ENCODE data around the gene RELT.

GRCh38 chr11:73389916-73390315, 13.7 kb downstream of the RELT start:
- TF ChIP-seq POLR2AphosphoS5 (IDR thresholded peaks at IDR 0.05; ENCODE audit: borderline replicate concordance, low read depth, low read length) (no peak), EZH2 (IDR thresholded peaks at IDR 0.05) (no peak)

Data from SK-N-MC (cell line).